Stimulated activated CD4-positive, alpha-beta T cell treated with anti-CD3 and anti-CD28 coated beads, Interleukin-4, amount 100 ng/mL, for 1 hour (primary cell): Measurements from ENCODE around the gene KCNQ2.
"Not testable (repeated sequence)": the region's sequence is repeated elsewhere in the genome, so short reads cannot be mapped to it uniquely, and the experiment has no call there.

Experiments
- DNase-seq: peaks from one replicate; pipeline ENCODE4 v3.0.0-alpha.2; 2020

KCNQ2 gene

GRCh38 chr20:63488315-63489251, 16.1 kb upstream of the KCNQ2 start:
- DNase-seq, result no peak

GRCh38 chr20:63487781-63488241, 15.4 kb upstream of the KCNQ2 start:
- DNase-seq, result no peak

- DNase-seq, result no peak
Measured at GRCh38 chr20:63487116-63487764, 14.8 kb upstream of the KCNQ2 start.

- no peak for DNase-seq
Measured at GRCh38 chr20:63486300-63486855, 13.9 kb upstream of the KCNQ2 start.

GRCh38 chr20:63484651-63485403, 12.4 kb upstream of the KCNQ2 start:
- no peak for DNase-seq

GRCh38 chr20:63484236-63484635, 11.8 kb upstream of the KCNQ2 start:
- DNase-seq, result no peak

GRCh38 chr20:63483834-63484233, 11.4 kb upstream of the KCNQ2 start:
- DNase-seq, result no peak

- no peak for DNase-seq
Measured at GRCh38 chr20:63482021-63482587, 9.6 kb upstream of the KCNQ2 start.

GRCh38 chr20:63481503-63481902, 9.0 kb upstream of the KCNQ2 start:
- DNase-seq, result no peak

GRCh38 chr20:63479695-63480419, 7.4 kb upstream of the KCNQ2 start:
- not testable (repeated sequence) for DNase-seq

GRCh38 chr20:63478346-63479302, 6.2 kb upstream of the KCNQ2 start:
- no peak for DNase-seq

- DNase-seq, result no peak
Measured at GRCh38 chr20:63477944-63478343, 5.5 kb upstream of the KCNQ2 start.

- DNase-seq, result no peak
Measured at GRCh38 chr20:63477061-63477616, 4.7 kb upstream of the KCNQ2 start.

GRCh38 chr20:63475209-63475608, 2.8 kb upstream of the KCNQ2 start:
- no peak for DNase-seq

GRCh38 chr20:63473555-63474449, 1.3 kb upstream of the KCNQ2 start:
- DNase-seq, result no peak

- no peak for DNase-seq
Measured at GRCh38 chr20:63472862-63473390, 471 bp upstream of the KCNQ2 start.

- DNase-seq, result no peak
Measured at GRCh38 chr20:63471717-63471980, 806 bp downstream of the KCNQ2 start.

GRCh38 chr20:63471002-63471716, 1.3 kb downstream of the KCNQ2 start:
- DNase-seq, result no peak

- DNase-seq, result no peak
Measured at GRCh38 chr20:63470410-63470809, 2.0 kb downstream of the KCNQ2 start.
